Ishikawa (cell line): ENCODE data around the gene TUBGCP2.
A peak's percentile ranks its signal among the peaks of the same experiment; 100 is the strongest.

Experiments used
- EP300 ChIP-seq: IDR thresholded peaks from 2 replicates; pipeline ENCODE4 v1.6.1; 2012; ENCODE audit warnings: borderline replicate concordance
- YY1 ChIP-seq: IDR thresholded peaks from 2 replicates; pipeline ENCODE4 v1.6.1; 2012; ENCODE audit warnings: low read depth
- TF ChIP-seq, protein P1 (sequence below): IDR thresholded peaks from 2 replicates; pipeline ENCODE4 v1.6.1; 2012

DNA sequence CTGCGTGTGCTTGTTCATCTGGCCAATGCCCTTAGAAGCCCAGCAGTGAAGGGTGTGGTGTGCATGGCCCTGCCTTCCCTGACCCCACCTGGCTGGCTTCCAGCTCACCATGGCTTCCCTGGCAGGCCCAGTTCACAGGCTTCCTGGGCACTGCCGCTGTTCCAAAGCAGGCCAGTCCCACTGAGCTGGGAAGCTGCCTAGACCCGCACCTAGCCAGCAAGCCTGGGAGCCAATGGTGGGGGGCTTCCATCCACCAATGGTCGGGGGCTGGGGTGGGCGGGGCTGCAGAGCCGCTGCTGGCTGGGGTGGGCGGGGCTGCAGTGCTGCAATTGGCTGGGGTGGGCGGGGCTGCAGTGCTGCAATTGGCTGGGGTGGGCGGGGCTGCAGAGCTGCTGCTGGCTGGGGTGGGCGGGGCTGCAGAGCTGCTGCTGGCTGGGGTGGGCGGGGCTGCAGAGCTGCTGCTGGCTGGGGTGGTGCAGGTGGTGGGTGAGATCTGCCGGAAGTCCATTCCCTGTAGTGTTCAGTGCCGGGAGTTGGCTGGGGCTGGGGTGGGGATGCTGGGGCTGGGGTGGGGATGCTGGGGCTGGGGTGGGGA lies 15.6 kb upstream of the TUBGCP2 start:
- TF ChIP-seq EP300 (no peak), YY1 (peak; percentile 72)
- TF ChIP-seq, protein P1, sequence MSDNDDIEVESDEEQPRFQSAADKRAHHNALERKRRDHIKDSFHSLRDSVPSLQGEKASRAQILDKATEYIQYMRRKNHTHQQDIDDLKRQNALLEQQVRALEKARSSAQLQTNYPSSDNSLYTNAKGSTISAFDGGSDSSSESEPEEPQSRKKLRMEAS, result peak; percentile 45; the same call in 1 of the 2 replicates
